Activated CD4-positive, alpha-beta T cell treated with anti-CD3 and anti-CD28 coated beads, Interleukin-2, Interleukin-4, amounts not matched to agents 100 ng/mL and 50 ng/mL, durations not matched to agents 16 hours and 8 hours (primary cell): ENCODE measurements around the gene IL32.

Source experiments
- DNase-seq: peaks from one replicate; pipeline ENCODE4 v3.0.0-alpha.2; 2020; ENCODE audit warnings: low spot score

IL32 gene, protein sequence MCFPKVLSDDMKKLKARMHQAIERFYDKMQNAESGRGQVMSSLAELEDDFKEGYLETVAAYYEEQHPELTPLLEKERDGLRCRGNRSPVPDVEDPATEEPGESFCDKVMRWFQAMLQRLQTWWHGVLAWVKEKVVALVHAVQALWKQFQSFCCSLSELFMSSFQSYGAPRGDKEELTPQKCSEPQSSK

DNA sequence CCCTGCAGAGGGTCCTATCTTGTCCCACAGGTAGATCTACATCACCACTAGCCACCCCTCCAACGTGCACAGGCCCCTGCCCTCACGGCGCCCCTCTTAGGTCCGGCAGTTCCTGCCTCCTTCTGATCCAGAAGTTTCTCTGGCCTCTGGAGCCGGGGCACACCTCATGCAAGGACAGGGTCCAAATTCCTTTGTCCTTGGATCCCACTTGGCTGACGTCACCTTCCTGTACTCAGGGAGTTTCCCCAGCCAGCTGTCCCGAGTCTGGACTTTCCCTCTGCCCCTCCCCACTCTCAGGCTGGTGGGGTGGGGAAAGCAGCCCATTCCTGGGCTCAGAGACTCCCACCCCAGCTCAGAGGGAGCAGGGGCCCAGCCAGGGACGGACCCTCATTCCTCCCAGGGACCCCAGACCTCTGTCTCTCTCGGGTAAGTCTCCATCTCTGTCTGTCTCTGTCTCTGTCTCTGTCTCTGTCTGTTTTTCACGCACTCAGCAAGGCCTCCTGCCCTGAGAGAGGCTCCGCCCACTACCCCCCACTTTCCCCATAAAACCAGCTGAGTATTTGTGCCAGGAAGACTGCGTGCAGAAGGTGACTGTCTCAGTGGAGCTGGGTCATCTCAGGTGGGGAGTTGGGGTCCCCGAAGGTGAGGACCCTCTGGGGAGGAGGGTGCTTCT, at the start of gene IL32:
IL32 (plus strand) TSS at position 572 of the 673 bp plus-strand sequence. CDS start 172 bp downstream, outside the sequence.
- peak; percentile 86 for DNase-seq

DNA sequence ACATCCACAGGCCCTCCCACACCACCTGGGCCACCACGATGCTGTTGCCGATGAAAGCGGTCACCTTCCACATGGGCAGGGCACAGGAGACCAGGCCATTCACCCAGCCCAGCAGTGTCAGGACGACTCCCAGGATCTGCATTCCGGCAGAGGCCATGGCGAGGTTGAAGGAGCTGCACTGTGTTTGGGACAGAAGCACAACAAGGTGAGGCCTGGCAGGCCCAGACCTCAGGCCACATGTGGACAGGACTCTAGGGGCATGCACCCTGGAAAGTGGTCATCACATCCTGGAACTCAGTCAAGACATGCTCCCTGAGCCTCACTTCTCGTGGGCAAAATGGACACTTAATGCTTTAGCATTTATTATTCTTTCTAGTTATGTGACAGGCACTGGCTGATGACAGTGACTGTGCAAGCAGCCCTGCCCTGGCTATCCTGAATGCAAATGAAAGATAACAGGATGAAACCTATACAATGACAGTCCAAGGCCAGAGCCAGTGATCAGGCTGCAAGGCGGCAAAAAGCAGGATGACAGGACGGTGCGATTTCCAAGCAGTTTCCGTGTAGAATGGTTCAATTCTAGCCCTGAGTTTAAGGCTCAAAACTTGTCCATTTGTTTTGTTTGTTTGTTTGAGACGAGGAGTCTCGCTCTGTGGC, 49.4 kb upstream of the IL32 start:
- no peak for DNase-seq

DNA sequence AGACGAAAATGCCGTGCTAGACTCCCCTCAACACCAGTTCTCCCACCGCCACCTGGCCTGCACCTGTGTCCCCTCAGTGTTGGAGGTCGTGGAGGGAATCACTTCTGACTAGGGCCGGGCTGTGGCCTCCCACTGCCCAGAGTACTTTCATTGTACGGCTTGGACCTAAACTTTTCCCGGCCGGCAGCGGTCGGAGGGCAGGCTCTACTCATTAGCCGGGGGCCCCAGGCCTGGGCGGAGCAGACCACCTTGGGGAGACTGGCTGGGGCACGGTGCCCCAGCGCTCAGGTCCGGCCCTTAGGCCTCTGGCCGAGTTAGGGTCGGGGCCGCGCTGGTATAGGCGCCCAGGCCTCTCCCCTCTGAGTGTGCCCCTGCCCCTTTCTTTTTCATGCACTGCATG, 48.1 kb upstream of the IL32 start:
- DNase-seq = no peak

DNA sequence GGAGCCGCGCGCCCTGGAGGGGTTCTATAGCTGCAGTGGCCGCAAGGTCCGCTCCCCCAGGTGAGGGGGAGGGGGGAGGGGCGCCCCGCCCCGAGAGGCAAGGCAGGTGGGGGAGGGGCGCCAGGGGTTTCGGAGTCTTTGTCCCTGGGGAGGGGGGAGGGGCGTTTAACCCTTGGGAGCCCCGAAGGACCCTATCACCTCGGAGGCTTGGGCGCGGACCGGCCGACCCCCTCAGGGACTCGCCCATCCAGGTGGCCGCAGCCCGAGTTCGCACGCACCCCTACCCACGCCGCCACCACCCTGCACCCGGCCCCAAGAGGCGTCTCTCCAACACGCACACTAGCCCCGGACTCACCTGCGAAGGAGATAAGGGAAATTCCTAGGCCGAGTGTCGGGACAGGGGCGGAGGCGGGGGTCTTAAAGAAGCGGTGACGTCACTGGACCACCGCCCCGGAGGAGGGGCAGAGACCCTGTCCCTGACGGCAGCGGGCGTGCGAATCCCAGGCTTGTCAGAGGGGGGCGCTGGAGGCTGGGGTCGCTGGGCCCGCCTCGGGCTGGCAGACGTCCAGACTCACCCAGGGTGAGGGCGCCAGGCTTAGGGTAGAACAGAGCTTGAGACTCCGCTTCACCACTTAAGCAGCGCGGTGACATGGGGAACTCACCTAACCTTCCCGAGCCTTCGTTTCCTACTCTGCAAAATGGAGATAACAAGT, 47.5 kb upstream of the IL32 start, which contains the start of gene CLDN6:
CLDN6 (minus strand) TSS at position 390 of the 713 bp plus-strand sequence. CDS start 2,162 bp downstream, outside the sequence.
- no peak for DNase-seq

DNA sequence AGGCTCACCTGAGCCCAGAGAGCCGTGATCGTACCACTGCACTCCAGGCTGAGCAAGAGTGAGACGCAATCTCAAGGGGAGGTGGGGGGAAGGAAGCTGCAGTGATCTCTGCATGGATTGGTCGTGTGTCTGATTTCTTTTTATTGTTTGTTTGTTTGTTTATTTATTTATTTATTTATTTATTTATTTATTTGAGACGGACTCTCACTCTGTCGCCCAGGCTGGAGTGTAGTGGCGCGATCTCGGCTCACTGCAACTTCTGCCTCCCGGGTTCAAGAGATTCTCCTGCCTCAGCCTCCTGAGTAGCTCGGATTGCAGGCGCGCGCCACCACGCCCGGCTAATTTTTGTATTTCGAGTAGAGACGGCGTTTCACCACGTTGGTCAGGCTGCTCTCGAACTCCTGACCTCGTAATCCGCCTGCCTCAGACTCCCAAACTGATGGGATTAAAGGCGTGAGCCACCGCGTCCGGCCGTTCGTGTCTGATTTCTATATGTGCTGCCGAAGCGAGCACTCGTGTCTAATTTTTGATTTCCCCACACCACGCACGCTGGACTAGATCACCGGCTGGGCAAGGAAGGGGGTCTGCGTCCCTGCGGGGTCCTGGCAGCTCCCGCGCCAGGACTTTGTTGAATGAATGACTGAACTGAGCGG, 45.7 kb upstream of the IL32 start:
- DNase-seq = no peak

DNA sequence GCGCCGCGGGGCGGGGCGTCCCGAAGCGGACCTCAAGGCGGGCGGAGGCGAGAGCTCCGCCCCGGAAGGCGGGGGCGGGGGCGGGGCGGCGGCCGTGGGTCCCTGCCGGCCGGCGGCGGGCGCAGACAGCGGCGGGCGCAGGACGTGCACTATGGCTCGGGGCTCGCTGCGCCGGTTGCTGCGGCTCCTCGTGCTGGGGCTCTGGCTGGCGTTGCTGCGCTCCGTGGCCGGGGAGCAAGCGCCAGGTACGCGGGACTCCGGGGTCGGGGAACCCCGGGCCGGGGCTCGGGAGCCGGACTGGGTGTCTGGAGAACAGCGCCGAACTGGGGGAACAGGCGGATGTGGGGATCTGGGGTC, 45.2 kb upstream of the IL32 start, which contains the start of gene TNFRSF12A:
TNFRSF12A (plus strand) TSS at position 122 of the 357 bp plus-strand sequence; CDS start at position 152, 30 bp downstream.
- DNase-seq = peak; percentile 76

DNA sequence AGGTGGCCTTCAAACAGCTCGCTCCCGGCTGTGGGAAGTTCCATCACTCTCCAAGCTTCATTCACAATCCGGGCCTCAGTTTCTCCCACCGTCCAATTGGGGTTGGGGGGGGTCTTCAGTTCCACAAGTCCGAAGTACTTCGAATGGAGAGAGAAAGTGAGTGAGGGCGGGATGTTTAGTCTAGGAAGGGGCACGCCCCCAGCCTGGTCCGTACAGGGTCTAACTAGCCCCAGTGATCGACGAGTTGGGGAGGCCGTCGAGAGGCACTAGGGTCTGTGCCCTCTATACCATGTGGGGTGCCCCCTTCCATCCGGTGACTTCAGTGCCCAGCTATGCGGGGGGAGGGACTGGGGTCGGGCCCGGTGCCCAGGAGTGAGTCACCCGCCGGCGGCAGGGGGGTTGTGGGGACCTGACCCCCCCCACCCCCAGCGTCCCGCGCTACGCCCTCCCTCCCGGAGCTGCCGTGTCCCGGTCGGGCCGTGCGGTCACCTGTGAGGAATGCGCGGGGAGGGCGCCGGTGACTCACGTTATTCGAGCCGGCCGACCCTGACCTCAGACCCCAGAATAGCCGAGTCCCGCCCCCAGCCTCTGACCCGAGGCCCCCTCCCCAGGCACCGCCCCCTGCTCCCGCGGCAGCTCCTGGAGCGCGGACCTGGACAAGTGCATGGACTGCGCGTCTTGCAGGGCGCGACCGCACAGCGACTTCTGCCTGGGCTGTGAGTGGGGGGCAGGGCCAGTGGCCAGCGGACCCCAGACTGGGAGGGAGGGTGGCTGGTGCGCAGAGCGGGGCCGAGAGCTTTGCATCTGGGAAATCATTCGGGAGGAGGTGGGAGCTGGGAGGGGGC, 44.6 kb upstream of the IL32 start:
- peak; percentile 22 for DNase-seq

DNA sequence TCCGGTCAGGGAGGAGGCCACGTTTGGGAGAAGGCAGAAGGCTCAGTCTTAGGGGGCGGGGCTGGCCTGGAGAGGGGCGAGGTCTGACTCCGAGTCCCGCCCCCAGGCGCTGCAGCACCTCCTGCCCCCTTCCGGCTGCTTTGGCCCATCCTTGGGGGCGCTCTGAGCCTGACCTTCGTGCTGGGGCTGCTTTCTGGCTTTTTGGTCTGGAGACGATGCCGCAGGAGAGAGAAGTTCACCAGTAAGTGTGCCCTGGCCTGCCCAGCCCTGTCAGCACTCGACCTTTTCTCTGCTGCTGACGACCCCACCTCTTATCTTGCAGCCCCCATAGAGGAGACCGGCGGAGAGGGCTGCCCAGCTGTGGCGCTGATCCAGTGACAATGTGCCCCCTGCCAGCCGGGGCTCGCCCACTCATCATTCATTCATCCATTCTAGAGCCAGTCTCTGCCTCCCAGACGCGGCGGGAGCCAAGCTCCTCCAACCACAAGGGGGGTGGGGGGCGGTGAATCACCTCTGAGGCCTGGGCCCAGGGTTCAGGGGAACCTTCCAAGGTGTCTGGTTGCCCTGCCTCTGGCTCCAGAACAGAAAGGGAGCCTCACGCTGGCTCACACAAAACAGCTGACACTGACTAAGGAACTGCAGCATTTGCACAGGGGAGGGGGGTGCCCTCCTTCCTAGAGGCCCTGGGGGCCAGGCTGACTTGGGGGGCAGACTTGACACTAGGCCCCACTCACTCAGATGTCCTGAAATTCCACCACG, 43.8 kb upstream of the IL32 start:
- peak; percentile 67 for DNase-seq

DNA sequence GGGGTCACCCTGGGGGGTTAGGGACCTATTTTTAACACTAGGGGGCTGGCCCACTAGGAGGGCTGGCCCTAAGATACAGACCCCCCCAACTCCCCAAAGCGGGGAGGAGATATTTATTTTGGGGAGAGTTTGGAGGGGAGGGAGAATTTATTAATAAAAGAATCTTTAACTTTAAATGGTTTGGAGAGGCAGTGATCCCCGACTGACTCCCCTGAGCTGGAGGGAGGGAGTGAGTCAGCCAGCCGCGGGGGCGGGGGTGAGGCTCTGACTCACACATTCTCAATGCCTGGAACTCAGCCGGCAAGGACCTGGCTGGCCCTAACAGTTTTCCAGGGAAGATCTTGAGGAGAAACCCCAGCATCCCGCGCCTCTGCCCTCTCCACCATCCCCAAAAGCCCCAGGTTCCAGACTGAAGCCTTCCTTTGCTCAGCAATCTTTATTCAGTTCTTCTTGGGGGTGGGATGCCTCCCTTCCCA, 43.2 kb upstream of the IL32 start:
- peak; percentile 83 for DNase-seq

DNA sequence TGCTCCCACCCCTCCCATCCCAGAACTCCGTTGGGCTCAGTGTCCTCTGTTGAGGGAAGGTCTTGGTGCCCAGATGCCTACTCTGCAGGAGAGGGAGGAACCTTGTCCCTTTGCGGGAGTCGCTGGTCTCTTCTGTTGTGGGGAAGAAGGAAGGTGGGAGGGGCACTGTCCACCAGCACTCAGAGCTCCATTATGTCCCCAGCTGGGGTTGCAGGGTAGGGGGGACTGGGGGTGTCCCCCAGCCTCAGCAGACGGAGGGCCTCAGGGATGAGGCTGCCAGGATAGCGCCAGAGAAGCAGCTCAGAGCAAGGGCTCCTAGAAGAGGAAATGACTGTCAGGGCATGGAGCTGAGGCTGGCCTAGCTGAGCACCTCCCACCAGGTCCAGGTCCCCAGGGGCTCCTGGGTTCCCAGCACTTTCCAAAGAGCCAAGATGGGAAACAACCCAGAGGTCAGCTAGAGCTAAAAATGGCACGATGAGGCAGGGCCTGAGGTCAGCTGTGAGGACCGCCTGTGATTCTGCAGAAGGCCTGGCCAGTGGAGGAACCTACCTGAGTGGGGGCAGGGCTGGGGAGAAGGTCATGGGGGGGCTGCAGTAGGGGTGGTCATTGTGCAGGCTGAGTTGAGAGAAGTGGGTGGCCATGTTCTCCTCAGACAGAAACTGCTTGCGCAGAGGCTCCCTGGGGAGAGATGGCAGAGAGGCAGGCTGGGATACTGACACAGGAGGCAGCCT, 42.6 kb upstream of the IL32 start:
- DNase-seq = no peak

DNA sequence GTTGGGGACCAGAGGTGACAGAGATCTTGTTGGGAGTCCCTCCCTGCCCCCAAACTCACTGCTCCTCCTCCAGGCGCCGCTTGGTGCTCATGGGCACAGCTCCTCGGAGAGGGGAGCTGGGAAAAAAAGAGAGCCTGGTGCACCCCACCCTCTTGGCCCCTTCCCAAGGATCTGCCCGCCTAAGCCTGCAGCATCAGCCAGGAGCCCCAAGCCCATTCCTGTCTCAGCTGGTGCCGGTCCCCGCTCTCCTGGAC, 42.1 kb upstream of the IL32 start:
- DNase-seq = no peak

DNA sequence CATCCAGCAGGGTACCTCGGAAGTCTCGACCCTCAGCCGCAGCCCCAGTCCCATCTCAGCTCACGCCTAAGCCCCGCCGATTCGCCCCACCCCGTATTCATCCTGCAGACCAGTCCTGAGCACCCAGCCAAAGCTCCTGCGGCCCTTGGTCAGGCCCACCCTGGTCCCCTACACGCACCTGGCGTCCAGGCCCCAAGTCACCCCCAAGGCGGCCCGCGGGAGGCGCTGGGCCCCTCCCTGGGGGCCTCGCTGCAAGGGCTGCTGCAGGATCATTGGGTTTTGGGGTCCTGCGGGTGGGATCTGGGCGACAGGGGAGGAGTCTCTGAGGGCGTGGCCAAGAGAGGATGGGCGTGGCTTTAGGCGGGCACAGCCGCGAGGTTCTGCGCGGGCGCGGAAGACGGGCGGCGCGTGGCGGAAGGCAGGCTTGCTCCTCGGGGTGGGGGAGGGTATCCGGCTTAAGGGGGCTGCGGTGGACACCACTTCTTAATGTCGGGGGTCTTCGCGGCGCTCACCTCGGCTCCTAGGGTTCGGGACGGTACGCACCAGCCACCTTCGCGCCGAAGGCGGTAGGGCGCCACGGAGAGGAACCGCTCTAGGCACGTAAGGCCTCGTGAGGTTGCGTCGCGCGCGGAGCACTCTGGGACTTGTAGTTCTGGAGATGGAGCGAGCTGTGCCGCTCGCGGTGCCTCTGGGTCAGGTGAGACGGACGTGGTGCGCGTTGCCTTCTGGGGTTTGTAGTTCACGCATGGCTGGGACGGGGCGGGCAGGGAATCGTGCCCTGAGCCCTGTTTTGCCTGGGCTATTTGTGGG, 41.6 kb upstream of the IL32 start, which contains the start of the genes HCFC1R1 and THOC6:
HCFC1R1 (minus strand) TSS at position 274 of the 810 bp plus-strand sequence; CDS start at position 273, 1 bp downstream.
THOC6 (plus strand) TSS at position 367 of the 810 bp plus-strand sequence; CDS start at position 659, 292 bp downstream.
- peak; percentile 98 for DNase-seq

DNA sequence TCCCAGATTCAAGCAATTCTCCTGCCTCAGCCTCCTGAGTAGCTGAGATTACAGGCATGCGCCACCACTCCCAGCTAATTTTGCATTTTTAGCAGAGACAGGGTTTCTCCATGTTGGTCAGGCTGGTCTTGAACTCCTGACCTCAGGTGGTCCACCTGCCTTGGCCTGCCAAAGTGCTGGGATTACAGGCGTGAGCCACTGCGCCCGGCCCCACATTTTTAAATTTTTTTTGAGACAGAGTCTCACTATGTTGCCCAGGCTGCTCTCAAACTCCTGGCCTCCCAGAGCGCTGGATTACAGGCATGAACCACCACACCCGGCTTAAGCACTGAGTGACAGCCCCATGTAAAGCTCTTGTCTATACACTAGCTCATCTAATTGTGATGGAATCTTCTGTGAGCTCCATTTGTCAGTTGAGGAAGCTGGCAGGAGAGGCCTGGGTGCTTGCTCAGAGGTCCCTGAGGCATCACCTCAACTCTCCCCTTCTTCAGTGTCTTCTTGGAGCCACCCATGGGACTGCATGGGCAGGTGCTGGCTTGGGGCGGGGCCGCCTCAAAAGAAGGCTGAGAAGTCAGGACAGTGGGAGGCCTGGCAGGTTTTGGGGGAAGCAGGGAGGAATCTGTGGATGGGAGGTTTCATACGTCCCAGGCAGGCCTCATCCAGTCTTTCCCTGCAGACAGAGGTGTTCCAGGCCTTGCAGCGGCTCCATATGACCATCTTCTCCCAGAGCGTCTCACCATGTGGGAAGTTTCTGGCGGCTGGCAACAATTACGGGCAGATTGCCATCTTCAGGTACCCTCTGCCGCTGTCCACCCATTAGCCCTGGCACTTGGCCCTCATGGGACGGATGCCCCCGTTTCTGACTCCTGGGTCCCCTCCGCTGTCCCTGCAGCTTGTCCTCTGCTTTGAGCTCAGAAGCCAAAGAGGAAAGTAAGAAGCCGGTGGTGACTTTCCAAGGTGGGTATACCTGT, 40.1 kb upstream of the IL32 start:
- DNase-seq = no peak

DNA sequence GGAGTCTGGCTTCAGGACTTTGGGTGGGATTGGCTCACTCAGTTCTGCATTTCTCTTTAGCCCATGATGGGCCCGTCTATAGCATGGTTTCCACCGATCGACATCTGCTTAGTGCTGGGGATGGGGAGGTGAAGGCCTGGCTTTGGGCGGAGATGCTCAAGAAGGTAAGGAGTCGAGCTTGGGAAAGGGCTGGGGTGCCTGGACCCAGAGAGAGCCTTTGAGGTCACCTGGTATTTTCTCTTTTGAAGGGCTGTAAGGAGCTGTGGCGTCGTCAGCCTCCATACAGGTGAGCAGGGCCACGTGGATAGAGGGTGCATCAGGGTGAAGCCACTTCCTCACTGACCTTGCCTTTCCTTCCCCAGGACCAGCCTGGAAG, 39.4 kb upstream of the IL32 start:
- no peak for DNase-seq

DNA sequence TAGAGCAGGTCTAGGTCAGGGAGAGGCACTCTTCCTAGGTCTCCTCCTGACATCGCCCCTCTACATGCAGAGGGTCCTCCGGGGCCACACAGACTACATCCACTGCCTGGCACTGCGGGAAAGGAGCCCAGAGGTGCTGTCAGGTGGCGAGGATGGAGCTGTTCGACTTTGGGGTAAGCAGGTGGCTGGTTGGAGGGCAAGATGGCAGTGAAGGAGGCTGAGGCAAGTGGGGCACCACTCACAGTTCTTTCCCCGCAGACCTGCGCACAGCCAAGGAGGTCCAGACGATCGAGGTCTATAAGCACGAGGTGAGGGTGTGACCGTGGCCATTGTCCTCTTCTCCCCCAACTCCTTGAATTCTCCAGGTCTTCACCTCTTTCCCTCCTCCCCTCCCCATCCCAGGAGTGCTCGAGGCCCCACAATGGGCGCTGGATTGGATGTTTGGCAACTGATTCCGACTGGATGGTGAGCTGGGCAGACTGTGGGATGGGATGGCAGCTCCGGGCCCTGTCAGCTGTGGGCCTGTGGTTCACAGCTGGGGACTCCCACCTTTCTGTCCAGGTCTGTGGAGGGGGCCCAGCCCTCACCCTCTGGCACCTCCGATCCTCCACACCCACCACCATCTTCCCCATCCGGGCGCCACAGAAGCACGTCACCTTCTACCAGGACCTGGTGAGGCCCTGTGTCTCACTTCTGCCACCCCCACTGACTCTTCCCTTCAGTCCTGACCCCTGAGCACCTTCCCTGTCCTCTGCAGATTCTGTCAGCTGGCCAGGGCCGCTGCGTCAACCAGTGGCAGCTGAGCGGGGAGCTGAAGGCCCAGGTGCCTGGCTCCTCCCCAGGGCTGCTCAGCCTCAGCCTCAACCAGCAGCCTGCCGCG, 38.6 kb upstream of the IL32 start:
- DNase-seq = no peak

DNA sequence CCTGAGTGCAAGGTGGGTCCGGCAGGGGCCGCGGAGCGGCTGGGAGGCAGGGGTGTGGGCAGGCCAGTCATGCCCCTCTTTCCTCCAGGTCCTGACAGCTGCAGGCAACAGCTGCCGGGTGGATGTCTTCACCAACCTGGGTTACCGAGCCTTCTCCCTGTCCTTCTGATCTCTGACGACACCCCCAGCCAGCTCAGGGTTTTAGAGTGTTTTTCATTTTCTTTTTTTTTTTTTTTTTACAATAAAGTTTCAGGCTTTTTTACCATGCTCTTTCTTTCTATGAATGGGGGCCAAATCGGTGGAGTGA, 38.0 kb upstream of the IL32 start:
- no peak for DNase-seq
